CD4-positive, alpha-beta T cell treated with Interleukin-2 at 100 ng/mL for 4 hours (primary cell): Measurements from ENCODE around the gene USP33.
"Not testable (repeated sequence)": the region's sequence is repeated elsewhere in the genome, so short reads cannot be mapped to it uniquely, and the experiment has no call there.

ENCODE experiments used
- DNase-seq: peaks from one replicate; pipeline ENCODE4 v3.0.0-alpha.2; 2020; ENCODE audit warnings: low spot score

Gene USP33

DNA sequence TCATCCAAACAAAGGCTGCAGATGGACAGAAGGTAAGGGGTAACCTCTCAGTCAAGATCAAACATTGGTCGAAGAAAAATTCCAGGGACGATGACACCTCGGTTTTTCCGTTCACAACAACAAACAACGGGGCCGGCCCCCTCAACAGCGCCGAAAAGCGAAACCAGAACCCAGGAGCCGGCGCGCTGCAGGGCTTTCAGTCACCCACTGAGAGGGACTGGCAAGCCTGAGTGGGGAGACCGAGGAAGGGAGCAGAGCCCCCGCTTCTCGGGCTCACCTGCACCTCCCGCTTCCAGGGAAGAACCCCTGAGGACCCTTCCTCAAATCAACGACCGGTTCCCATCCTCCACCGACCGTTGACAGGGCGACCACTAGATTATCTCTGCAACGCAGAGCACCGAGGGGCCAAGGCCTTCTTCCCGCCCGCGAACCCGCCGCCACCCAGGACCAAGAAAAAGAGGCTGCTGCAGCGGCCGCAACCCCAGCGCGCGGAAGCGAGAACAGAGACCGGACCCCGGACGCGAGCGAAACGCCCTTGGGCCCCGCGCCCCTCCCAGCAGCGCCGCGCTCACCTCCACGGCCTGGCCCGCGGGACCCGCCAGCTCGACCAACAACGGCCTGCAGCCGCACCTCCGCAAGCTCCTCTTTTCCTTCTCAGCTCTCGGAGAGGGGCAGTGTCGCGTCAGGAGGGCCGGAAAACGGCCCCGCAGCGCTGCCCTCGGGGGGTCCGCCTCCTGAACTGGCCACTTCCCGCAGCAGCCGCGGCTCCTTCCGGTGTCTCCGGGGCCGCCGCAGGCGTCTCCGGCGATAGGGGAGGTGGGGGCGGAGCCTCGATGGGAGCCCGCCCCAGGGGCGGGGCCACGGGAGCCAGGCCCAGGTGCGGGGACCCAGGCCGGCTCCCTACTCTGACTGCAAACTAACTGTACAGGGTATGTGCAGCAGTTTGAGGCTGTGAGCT, at the start of gene USP33:
Gene USP33, minus strand, starts transcription at position 782 of the 958 bp plus-strand sequence. CDS start 18,155 bp downstream, outside the sequence.
- DNase-seq, result peak; percentile 90

DNA sequence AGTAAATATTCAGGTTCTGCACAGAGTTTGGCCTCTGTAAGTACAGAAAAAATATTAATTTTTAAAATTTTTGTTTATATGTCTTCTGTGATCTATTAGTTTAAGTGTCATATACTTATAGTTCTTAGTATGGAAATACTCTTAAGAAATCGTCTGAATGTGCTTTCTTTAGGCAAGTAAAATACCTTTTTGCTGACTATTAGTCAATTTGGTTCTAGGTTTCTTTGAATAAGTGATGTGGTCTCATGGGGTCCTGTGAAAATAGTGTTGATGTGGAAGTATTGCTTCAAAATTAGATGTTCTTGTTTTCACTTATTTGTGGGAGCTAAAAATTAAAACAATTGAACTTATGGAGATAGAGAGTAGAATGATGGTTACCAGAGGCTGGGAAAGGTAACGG, 43.7 kb upstream of the USP33 start:
- DNase-seq, result no peak

DNA sequence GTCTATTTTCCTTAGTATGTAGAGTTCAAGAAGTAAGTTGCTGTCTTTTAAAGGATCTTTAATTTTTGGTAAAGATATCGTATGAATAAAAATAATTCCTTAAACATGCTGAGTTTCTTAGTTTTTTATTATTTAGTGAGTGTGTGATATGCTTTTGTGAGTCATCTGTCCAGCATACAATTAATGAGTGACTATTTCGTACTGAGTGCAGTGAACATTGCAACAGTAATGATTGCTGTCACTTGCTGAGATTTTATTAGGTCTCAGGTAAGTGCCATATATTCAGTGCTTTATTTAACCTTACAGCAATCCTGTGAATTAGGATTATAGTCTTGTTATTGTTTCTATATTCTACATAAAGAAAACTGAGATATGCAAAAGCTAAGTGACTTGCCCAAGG, 42.4 kb upstream of the USP33 start:
- no peak for DNase-seq

DNA sequence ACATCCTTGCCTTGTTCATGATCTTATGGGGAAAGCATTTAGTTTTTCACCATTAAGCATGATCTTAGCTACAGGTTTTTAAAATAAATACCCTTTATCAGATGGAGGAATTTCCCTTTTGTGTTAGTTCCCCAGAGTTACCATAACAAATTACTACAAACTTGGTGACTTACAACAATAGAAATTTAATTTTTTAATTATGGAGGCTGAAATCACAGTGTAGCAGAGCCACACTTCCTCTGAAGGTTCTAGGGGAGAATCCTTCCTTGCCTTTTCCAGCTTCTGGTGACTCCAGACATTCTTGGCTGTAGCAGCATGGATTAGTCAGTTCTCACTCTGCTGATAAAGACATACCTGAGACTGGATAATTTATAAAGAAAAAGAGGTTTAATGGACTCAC, 38.3 kb upstream of the USP33 start:
- no peak for DNase-seq

DNA sequence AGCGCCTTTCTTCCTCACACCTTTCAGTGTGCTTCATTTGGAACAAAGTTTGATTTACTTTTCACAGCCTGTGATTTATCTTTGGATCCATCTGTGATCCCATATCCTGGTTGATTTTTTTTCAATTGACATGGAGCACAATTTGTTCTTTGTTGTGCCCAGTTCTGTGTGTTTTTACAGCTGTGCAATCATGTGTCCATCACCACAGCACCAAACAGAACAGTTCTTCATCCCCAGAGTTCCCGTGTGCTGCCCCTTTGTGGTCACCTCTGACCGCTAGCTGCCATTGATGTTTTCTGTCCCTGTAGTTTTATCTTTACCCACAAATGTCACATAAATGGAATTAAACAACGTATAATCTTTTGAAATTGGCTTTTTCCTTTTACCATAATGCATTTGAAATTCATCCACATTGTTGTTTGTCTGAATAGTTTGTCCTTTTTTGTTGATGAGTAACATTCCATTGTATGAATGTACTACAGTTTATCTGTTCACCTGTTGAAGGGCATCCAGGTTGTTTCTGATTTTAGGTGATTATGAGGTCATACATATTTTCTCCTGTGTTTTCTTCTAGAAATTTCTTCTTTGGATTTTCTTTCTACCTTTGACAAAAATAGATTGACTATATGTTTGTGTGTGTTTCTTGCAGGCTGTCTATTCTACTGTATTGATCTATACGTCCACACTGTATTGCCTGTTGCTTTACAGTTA, 37.2 kb upstream of the USP33 start:
- DNase-seq, result no peak

DNA sequence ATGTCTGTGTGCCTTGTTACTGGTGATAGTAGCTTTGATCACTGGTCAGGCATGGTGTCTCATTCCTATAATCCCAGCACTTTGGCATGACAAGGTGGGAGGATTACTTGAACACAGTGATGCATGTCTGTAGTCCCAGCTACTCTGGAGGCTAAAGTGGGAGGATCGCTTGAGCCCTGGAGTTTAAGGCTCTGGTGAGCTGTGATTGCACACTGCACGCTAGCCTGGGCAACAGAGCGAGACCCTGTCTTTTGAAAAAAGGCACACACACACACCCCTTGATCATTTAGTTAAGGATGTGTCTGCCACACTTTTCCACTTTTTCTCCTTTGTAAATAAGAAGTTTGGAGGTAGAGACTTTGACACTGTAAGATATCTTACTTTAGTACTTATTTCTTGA, 34.9 kb upstream of the USP33 start:
- no peak for DNase-seq

DNA sequence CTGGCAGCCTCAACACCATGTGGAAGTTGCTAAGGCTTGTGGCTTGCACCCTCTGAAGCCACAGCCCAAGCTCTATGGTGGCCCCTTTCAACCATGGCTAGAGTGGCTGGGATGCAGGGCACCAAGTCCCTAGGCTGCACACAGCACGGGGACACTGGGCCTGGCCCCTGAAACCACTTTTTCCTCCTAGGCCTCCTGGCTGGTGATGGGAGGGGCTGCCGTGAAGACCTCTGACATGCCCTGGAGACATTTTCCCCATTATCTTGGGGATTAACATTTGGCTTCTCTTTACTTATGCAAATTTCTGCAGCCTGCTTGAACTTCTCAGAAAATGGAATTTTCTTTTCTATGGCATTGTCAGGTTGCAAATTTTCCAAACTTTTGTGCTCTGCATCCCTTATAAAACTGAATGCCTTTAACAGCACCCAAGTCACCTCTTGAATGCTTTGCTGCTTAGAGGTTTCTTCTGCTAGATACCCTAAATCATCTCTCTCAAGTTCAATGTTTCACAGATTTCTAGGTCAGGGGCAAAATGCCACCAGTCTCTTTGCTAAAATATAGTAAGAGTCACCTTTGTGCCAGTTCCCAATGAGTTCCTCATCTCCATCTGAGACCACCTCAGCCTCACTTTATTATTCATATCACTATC, 26.6 kb upstream of the USP33 start:
- DNase-seq, result not testable (repeated sequence)

DNA sequence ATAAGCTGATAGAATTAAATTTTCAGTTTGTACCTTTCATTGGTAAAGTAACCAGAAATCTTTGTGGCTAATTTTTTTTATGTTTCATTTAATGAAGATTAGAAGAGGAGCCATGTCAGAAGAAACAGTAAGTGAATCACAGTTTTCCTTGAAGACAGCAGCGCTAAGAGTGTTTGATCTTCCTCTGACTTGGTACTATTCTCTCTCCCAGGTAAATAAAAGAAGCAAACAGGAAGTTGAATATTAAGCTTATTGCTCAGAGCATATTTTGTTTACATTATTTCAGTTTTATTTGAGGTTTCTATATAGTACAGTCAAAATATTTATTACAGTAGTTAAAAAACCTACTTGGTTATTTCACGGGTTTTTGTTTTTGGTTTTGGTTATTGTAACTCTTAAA, 23.5 kb upstream of the USP33 start:
- no peak for DNase-seq

DNA sequence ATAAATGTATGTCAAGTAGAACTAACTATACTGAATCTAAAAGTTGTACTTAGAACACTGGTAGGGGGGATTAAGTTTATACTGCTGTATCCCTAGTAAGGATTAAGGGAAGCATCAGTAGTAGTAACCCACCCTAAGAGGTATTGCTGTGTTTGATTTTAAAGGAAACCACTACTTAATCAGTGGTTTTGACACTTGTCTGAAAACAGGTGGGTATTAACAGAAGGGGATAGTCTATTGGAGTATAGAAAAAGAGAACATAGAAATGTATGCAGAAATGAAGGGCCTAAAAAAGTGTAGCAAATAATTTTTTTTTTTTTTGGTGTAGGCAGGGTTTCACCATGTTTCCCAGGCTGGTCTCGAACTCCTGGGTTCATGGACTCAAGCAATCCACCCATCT, 22.0 kb upstream of the USP33 start:
- DNase-seq, result no peak

DNA sequence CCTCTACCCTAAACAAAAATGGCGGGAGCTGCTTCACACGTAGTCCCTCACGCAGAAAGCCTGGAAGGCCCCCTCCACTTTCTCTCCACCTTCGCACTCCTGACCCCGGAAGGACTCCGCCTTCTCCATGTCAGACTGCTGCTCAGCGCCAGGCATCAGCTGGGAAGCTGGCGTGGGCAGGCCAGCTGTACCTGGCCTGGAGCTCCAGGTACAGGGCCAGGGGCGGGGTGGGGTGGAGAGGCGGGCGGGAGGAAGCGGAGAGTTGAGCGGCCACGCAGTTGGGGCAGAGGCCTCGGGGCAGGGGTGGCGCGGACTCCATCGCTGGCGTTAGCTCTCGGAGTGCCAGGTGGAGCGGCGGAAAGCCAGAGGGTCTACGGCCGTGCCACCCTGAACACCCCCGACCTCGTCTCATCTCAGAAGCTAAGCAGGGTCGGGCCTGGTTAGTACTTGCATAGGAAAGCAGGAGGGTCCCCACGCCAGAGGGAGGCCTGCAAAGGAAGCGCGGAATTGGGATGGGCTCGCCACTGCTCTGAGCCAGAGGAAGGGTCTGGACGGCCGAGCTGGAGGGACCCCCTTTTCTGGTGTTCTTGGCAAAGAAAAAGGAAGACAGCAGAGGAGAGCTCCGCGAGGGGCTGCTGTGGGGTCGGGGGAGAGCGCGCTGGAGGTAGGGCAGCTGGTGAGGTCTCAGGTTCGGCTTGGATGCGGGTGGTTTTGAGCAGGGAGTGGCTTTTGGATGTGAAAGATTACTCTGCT, 20.1 kb upstream of the USP33 start, which contains the start of gene MIGA1:
Gene MIGA1, plus strand, starts transcription at position 121 of the 753 bp plus-strand sequence. CDS start 3,604 bp downstream, outside the sequence.
- DNase-seq, result peak; percentile 95

DNA sequence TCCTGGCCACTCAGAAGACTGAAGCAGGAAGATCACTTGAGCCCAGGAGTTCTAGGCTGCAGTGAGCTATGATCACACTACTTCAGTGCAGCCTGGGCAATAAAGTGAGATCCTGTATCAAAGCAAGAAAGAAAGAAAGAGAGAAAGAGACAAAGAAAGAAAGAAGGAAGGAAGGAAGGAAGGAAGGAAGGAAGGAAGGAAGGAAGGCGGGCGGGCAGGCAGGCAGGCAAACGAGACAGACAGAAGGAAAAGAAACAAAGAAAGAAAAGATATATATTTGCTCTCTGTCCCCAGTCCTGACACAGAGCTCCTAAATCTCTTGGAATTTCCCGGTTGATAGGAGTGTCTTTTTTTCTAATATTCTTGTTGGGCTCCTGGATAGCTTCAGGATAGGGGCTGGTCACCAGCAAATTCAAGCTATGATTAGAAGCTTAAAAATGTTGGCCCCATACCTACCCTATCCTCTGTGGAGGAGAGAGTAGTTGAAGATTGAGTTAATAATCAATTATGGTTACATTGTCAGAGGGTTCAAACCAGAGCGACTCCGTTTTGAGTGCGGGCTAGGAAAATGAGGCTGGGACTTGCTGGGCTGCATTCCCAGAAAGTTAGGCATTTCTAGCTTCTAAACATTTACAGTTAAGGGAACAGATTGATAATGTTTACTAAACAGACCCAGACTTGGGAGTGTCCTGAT, 16.5 kb upstream of the USP33 start:
- DNase-seq, result no peak

DNA sequence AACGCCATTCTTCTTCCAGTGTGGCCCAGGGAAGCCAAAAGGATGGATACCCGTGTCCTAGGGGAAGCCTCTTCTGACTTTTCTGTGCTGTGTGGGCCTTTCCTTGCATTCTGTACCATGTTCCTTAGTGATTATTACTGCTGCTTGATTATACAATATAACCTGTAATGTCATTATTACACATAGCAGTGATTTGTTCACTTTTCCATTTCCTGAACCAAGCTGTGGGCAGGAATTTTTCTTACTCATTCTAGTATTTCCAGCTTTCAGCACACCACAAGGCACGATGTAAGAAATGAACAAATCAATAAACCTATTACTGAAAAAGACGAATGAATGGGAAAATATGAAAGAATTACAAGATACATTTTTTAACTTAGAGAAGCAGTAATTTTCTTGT, 8.4 kb upstream of the USP33 start:
- DNase-seq, result no peak

DNA sequence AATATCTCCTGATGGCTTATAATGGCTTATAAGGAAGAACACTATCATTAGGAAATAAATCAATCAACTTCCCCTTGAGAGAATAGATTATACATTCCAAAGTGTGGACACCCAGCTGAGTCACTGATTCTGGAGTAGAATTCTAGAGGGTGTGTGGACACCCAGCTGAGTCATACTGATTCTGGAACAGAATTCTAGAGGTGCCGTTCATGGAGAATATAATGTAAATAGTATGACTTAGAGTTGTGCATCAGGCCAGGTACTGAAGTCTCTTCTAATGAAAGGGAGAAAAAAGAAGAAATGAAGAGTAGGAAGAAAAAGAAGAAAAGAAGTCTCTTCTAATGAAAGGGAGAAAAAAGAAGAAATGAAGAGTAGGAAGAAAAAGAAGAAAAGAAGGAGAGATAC, 2.4 kb upstream of the USP33 start:
- no peak for DNase-seq

DNA sequence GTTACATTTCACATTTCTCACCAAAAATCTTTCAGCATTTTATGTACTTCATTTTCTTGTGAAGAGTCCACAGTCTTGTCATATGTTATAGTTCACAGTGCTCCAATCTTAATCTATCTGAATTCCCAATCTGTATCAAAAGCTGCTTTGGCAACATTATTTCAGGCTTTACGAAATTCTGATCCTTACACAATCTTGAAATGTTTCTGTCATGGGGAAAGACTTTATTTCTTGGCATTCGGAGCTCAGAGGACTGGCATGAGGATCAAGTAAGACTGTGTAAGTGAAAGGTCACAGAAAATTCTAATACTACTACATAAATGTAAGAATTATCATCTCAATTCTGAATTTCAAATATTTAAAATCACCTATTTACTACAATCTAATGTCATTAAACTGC, 2.0 kb downstream of the USP33 start:
- no peak for DNase-seq

DNA sequence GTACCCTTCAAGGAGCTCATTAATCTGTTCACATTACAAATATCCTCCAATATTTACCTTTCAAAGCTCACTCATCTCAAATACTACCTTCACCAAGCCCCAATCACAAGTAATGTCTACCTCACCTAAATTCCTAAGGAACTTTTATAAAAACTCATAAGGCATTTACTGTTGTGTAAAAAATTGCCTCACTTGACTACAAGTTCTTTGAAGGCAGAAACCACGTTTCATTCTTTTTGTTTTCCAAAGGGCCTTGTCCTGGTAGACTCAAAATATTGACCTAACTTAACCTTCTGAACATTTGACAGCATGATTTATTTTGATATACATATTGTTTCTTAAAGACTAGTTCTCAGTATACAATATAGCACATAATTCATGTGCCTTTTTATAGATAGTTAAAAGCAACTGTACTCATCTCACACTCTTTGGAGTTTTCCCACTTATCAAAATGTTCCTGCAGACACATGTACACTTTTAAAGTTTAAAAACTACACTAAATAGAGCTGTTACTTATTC, 2.5 kb downstream of the USP33 start:
- no peak for DNase-seq

DNA sequence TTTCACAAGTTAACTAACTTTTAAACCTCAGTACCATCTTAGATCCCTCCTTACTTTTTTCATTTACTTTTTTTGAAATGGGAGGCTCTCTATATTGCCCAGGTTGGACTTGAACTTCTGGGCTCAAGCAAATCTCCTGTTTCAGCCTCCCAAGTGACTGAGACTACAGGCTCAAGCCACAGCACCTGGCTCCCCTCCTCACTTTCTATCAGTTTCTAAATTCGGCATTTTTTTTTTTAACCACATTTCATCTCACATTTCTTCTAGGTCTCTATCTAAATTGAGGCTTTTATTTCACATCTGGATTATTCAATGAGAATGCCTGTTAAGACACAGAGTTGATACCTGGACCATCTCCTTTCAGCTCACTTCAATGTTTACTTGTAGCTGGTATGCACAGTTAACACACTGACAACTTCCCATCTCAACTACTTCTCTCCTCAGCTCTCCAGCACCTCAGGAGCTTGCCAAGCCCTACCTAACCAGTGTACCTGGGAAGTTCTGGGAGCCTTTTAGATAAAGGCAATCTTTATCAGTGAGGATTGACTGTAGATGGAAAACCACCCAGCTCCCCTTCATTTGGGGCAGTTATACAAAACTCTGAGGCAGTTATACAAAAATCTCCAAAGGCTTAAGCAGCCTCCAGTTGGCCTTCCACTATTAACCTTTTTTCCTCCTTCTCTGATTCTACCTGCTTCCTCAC, 3.4 kb downstream of the USP33 start:
- DNase-seq, result no peak

DNA sequence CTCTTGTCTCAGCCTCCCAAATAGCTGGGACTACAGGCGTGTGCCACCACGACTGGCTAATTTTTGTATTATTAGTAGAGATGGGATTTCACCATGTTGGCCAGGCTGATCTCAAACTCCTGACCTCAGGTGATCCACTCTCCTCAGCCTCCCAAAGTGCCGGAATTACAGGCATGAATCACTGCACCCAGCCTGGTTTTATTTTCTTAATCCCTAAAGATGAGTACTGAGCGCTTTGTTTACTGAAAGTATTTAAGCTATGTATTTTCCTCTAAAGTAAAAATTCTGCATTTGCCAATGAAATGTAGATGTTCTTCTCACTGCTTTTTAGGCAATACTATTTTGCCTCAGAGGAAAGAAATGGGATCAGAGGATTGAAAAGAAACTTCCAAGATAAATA, 10.2 kb downstream of the USP33 start:
- not testable (repeated sequence) for DNase-seq

DNA sequence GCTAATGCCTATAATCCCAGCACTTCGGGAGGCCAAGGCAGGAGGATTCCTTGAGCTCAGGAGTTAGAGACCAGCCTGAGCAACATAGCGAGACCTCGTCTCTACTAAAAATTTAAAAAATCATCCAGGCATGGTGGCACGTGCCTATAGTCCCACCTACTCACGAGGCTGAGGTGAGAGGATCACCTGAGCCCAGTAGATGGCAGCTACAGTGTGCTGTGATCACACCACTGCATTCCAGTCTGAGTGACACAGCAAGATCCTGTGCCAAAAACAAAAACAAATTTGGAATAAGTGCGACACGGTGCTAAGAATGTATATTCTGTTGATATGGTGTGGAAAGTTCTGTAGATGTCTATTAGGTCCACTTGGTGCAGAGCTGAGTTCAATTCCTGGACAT, 15.1 kb downstream of the USP33 start:
- no peak for DNase-seq

DNA sequence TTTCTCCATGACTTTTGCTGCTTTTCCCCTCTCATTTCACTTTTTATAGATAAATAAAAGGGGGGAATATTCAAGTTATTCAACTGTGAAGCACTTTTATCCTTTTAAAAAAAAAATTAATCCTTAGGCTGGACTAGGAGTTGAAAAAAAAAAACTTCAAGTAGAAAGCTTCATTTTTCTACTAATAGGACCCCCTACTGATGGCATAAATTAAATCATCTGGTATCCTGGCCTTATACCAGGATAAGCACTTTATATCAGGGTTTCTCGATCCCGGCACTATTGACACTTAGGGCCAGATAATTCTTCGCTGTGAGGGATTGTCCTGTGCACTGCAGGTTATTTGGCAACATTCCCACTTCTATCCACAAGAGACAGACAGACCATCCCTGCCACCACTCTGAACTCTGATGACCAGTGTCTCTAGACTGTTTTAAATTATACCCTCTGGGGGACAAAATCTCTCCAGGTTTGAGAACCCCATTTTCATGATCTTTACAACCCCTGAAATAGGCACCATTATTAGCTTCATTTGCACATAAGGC, 17.6 kb downstream of the USP33 start:
- DNase-seq, result no peak

DNA sequence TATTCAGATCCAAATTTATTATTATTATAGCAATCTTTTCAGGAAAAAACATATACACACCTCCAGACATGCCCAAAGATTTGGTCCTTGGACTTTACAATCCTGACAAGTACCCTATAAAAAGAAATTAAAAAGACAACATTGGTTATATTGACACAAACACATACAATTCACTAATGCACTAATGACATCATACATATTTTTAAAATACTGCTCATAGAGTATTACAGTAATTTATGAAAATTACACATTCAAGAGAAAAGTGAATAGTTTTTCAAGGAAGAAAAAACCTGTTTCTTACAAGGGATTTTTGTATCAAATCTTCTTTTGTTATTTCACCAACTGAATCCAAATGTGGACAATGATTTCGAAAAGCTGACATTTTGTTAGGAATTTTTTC, 18.3 kb downstream of the USP33 start:
- DNase-seq, result no peak
